Naive thymus-derived CD8-positive, alpha-beta T cell (primary cell): ENCODE data around the gene DNER. TPM values are rescaled to one million over a fixed set of nuclear protein-coding genes. Genes with fewer than 3 reads are reported as not detected.

Experiments used
- ATAC-seq, 2 donors: fragments of 150-1000 bp; cut with Tn5 transposase in 1 of 2; sonication (Bioruptor Pico), chemical (Tn5 transposase) in 1 of 2; 1 replicate in 1 of 2; 2 replicates in 1 of 2; pipeline ENCODE4 v1.10.0; 2021; ENCODE audit warnings: mild to moderate bottlenecking in 2 of 2, moderate library complexity in 2 of 2
- POLR2A ChIA-PET: fragments of 350-600 bp; sonication (Branson Sonifier 250); formaldehyde crosslinking; loops from one replicate; lab custom pipeline; 2021; ENCODE audit warnings: antibody characterized with exemption; lab: Charles Lee
- DNase-seq, 10 donors: peaks; one replicate each; pipeline versions ENCODE4 v3.0.0 to v3.0.0-alpha.2; 2020 to 2022
- H3K27ac Mint-ChIP-seq, 10 donors: one replicate each; pipeline ENCODE4 v1.8.0; 2020 to 2022; ENCODE audit warnings: mild to moderate bottlenecking in 10 of 10, mixed read lengths in 10 of 10, moderate library complexity in 4 of 10, inconsistent platforms in 1 of 10
- H3K27me3 Mint-ChIP-seq, 5 donors: one replicate each; pipeline ENCODE4 v1.8.0; 2021 to 2022; ENCODE audit warnings: mixed read lengths in 5 of 5
- H3K36me3 Mint-ChIP-seq, 3 donors: one replicate each; pipeline ENCODE4 v1.8.0; 2020 to 2022; ENCODE audit warnings: mixed read lengths in 3 of 3, mild to moderate bottlenecking in 2 of 3, inconsistent platforms in 1 of 3
- H3K4me1 Mint-ChIP-seq, 4 donors: one replicate each; pipeline ENCODE4 v1.8.0; 2021 to 2022; ENCODE audit warnings: mixed read lengths in 4 of 4
- H3K4me3 Mint-ChIP-seq, 10 donors: one replicate each; pipeline ENCODE4 v1.8.0; 2020 to 2022; ENCODE audit warnings: mild to moderate bottlenecking in 10 of 10, mixed read lengths in 10 of 10, moderate library complexity in 6 of 10, inconsistent platforms in 1 of 10
- H3K9me3 Mint-ChIP-seq, 9 donors: one replicate each; pipeline ENCODE4 v1.8.0; 2020 to 2022; ENCODE audit warnings: mixed read lengths in 9 of 9, mild to moderate bottlenecking in 3 of 9, inconsistent platforms in 1 of 9, moderate library complexity in 1 of 9
- polyA plus RNA-seq, 3 donors: library from polyadenylated mRNA; unstranded; fragments of 300-500 nt; fragmentation: Illumina TruSeq; gene quantifications; one replicate each; pipeline ENCODE4 v1.2.3, GENCODE V29; 2021
- total RNA-seq, 8 experiments: library from RNA in 2 of 8; stranded (reverse) in 2 of 8; gene quantifications; one replicate each; pipeline ENCODE4 v1.2.3 and lab custom pipeline; 2021 to 2026

The DNER gene
- total and polyA plus RNA-seq, 5 experiments from 2014 or later = not detected

- Mint-ChIP-seq H3K36me3 (no peaks in the 10 kb centered on the region), H3K27ac (no peak overlapping the region), H3K4me1 (no peaks in the 10 kb centered on the region), H3K27me3 (peaks cover 7 to 49% (median 10%) of the 10 kb centered on the region in 5 donors), H3K9me3 (no peaks in the 10 kb centered on the region), H3K4me3 (no peak overlapping the region)
- POLR2A ChIA-PET = no interaction called here
- ATAC-seq (no peak), DNase-seq (no peak)
Observed at GRCh38 chr2:229596796-229597195, 117.6 kb downstream of the DNER start.

DNA sequence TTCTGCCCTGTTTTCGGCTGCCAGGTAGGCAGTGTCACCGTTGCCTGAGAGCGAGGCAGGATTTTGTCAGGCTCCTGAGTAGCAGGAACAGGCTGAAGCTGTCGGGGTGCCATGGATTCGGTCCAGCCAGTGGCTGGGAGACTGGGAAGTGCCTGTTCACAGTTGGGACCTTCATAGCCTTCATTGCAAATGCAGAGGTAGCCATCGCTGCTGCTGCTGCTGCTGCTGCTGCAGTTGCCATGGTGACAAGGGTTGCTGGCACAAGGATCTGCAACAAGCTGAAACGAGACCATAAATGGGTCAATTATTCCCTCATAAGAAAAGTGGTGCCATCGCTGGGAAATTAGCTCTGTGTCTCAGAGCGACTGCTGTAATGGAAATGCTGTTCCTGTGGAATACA is 122.7 kb downstream of the DNER start:
- Mint-ChIP-seq H3K27ac (no peak overlapping the region), H3K36me3 (no peaks in the 10 kb centered on the region), H3K4me1 (peaks cover 0 to 6% (median 4%) of the 10 kb centered on the region in 4 donors), H3K4me3 (no peak overlapping the region), H3K9me3 (no peaks in the 10 kb centered on the region), H3K27me3 (peaks cover 0 to 22% (median 15%) of the 10 kb centered on the region in 5 donors)
- POLR2A ChIA-PET = no interaction called here
- DNase-seq = no peak
- ATAC-seq = no peak

DNA sequence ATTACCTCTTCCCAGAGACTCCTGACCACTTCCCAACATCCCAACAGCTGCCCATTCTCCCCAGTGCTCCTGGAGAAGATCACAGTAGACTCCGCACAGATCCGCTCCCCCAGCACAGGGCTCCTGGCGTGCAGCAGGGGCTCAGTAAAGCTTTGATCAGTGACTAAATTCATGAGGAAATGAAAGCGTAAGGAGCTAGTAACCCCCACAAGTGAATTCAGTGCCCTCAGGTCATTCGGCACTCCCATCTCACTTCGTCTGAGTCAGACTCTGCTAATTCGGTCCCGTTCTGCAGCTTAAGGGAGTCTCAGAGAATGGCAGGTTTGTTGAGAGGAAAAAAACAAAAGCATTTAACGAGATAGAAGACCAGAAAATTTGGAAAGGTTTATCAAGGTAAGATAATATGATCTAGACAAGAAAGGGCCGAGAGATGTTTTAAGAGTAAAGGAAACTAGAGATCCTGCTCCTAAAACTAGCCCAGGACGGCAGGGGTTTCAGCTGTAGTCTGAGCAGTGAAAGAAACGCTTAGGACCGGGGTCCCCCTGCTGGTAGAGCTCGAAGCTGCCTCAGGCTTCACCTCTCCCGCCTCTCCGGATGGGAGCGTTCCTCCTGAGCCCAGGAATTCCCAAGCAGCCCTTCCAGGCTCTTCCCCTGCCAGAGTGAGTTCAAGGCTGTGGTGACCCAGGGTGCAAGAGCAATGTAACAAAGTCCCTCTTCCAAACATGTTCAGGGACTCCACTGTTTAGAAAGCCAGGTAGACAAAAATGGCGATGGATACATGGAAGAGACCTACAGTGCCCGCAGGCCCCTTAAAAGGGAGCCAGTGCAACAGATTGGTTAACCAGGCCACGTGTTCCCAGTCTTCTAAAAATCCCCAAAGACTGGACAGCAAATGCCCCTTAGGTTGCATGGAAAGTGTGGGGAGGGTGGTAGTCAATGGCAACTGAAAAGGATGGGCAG is 127.3 kb downstream of the DNER start:
- Mint-ChIP-seq H3K27me3 (peaks cover 19 to 47% (median 22%) of the 10 kb centered on the region in 5 donors), H3K4me3 (no peak overlapping the region), H3K9me3 (no peaks in the 10 kb centered on the region), H3K27ac (no peak overlapping the region), H3K4me1 (peaks cover 0 to 9% (median 5%) of the 10 kb centered on the region in 4 donors), H3K36me3 (no peaks in the 10 kb centered on the region)
- ATAC-seq (no peak), DNase-seq (no peak)
- POLR2A ChIA-PET = no interaction called here

GRCh38 chr2:229586012-229586411 is 128.3 kb downstream of the DNER start:
- ATAC-seq (no peak), DNase-seq (no peak)
- H3K27ac Mint-ChIP-seq = no peak overlapping the region
- POLR2A ChIA-PET = no interaction called here
- H3K36me3 Mint-ChIP-seq = no peaks in the 10 kb centered on the region
- peaks cover 22 to 57% (median 27%) of the 10 kb centered on the region in 5 donors for H3K27me3 Mint-ChIP-seq
- peaks cover 0 to 9% (median 5%) of the 10 kb centered on the region in 4 donors for H3K4me1 Mint-ChIP-seq
- no peaks in the 10 kb centered on the region for H3K9me3 Mint-ChIP-seq
- H3K4me3 Mint-ChIP-seq = no peak overlapping the region

DNA sequence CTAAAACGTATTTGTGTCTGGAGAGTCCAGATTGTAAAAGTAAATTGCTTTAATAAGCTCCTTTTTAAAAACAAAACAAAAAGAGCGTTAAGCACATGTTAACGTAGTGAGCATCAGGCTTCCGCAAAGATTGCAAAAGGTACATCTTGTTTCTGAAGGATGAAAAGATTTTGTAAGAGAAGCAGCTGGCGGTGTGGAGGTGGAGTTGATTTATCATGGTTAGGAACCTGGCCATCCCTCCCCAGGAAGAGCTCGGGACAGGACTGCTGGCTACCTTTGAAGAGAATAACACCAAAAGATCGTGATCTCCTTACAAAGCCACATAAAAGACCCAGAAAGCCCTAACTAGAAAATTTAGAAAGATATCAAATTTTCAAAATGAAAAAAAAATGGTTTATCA is 132.2 kb downstream of the DNER start:
- no peak for ATAC-seq
- no peak overlapping the region for H3K4me3 Mint-ChIP-seq
- H3K36me3 Mint-ChIP-seq = no peaks in the 10 kb centered on the region
- POLR2A ChIA-PET = no interaction called here
- H3K27me3 Mint-ChIP-seq = peaks cover 27 to 84% (median 40%) of the 10 kb centered on the region in 5 donors
- no peak overlapping the region for H3K27ac Mint-ChIP-seq
- no peak for DNase-seq
- peaks cover 0 to 9% (median 5%) of the 10 kb centered on the region in 4 donors for H3K4me1 Mint-ChIP-seq
- no peaks in the 10 kb centered on the region for H3K9me3 Mint-ChIP-seq

- Mint-ChIP-seq H3K4me3 (no peak overlapping the region), H3K27me3 (peaks cover 17 to 70% (median 35%) of the 10 kb centered on the region in 5 donors), H3K36me3 (no peaks in the 10 kb centered on the region), H3K4me1 (no peaks in the 10 kb centered on the region), H3K27ac (no peak overlapping the region), H3K9me3 (no peaks in the 10 kb centered on the region)
- no peak for ATAC-seq
- POLR2A ChIA-PET = no interaction called here
- DNase-seq = no peak
Observed at GRCh38 chr2:229578052-229578846, 136.1 kb downstream of the DNER start.

DNA sequence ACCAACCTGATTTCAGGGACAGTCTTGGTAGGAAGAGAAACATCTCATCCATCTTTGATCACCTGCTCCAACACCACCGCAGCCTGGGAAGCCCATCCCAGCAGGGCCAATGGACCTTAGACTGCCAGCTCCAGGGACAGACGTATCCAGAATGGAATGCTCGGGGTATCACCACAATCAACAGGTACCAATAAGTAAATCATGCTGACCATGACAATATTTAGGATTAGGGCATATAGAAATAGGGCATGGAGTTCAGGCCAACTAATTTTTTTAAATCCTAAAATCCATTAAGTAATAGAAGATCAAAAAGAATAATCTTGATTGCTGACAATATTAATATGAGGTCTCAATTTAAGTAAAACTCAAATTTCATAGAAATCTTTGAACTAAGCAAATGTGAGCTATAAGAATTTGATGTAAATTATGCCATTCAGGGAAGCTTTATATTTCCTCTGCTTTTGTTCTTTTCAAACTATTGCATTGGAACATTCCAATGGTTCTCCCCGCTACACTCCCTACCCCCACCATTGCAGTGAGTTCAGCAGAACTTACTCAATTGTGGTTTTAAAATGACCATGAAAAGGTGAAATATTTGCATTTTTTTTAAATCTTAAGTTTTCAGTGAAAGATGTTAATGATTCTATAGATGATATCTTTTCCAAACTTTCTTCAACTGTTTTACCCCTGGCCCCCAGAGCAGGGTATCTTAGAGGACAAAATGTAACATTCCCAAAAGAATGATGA is 138.6 kb downstream of the DNER start:
- Mint-ChIP-seq H3K9me3 (no peaks in the 10 kb centered on the region), H3K27ac (no peak overlapping the region), H3K27me3 (peaks cover 11 to 48% (median 25%) of the 10 kb centered on the region in 5 donors), H3K4me3 (no peak overlapping the region), H3K36me3 (no peaks in the 10 kb centered on the region), H3K4me1 (no peaks in the 10 kb centered on the region)
- POLR2A ChIA-PET = no interaction called here
- no peak for DNase-seq
- ATAC-seq = no peak

- no peaks in the 10 kb centered on the region for H3K36me3 Mint-ChIP-seq
- H3K4me3 Mint-ChIP-seq = no peak overlapping the region
- peaks cover 8 to 27% (median 16%) of the 10 kb centered on the region in 5 donors for H3K27me3 Mint-ChIP-seq
- H3K4me1 Mint-ChIP-seq = no peaks in the 10 kb centered on the region
- no peak for ATAC-seq
- no peak for DNase-seq
- POLR2A ChIA-PET = no interaction called here
- no peaks in the 10 kb centered on the region for H3K9me3 Mint-ChIP-seq
- no peak overlapping the region for H3K27ac Mint-ChIP-seq
Observed at GRCh38 chr2:229572507-229573271, 141.7 kb downstream of the DNER start.

DNA sequence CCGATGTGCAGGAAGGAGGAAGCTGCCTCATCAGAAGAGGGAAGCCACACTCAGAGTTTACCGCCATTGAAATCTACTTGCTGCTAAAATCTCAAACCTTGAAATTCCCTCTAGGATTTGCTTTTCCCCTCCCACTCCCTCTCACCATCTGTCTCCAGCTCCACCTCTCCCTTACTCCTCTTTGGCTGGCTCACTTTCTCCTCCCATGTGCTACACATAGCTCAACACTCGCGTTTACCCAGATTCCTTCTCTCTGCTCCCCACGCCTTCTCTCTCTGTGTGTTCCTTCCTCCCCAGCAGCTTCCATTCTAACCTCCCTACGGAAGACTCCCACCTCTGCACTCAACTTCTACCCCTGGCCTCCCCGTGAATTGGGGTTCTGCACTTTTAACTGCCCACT is 143.1 kb downstream of the DNER start:
- H3K9me3 Mint-ChIP-seq = no peaks in the 10 kb centered on the region
- H3K36me3 Mint-ChIP-seq = no peaks in the 10 kb centered on the region
- POLR2A ChIA-PET = no interaction called here
- ATAC-seq = no peak
- H3K4me1 Mint-ChIP-seq = no peaks in the 10 kb centered on the region
- H3K4me3 Mint-ChIP-seq = no peak overlapping the region
- H3K27me3 Mint-ChIP-seq = peaks cover 6 to 22% (median 12%) of the 10 kb centered on the region in 5 donors
- H3K27ac Mint-ChIP-seq = no peak overlapping the region
- no peak for DNase-seq

DNA sequence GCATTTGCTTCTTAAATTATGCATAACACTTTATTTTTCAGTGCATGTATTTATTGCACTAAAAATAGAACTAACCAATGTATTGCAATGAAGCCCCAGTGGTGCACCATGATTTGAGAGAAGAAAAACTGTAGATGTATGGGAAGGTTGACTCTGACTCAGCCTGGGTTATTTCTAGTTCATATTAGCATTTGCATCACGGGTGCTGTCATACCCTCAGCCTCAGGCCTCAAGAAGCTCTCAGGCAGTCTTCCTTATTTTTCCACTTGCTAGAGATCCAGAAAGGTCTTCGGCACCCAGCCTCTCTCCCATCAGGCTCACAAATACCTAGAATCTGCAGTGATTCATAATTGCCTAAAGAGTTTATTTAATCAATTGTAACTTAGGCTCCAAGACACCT is 148.0 kb downstream of the DNER start:
- no peaks in the 10 kb centered on the region for H3K36me3 Mint-ChIP-seq
- H3K9me3 Mint-ChIP-seq = peaks cover 0 to 2% (median 0%) of the 10 kb centered on the region in 9 donors
- no peaks in the 10 kb centered on the region for H3K4me1 Mint-ChIP-seq
- DNase-seq = no peak
- H3K27ac Mint-ChIP-seq = no peak overlapping the region
- POLR2A ChIA-PET = no interaction called here
- ATAC-seq = no peak
- H3K4me3 Mint-ChIP-seq = no peak overlapping the region
- H3K27me3 Mint-ChIP-seq = peaks cover 2 to 10% (median 7%) of the 10 kb centered on the region in 5 donors

- Mint-ChIP-seq H3K36me3 (no peaks in the 10 kb centered on the region), H3K4me3 (no peak overlapping the region), H3K9me3 (peaks cover 0 to 2% (median 0%) of the 10 kb centered on the region in 9 donors), H3K27me3 (peaks cover 2 to 10% (median 6%) of the 10 kb centered on the region in 5 donors), H3K4me1 (no peaks in the 10 kb centered on the region), H3K27ac (no peak overlapping the region)
- DNase-seq (no peak), ATAC-seq (no peak)
- POLR2A ChIA-PET = no interaction called here
Observed at GRCh38 chr2:229564300-229564907, 150.0 kb downstream of the DNER start.
